Measurements from ENCODE around the gene MAPK8IP2.

DNA sequence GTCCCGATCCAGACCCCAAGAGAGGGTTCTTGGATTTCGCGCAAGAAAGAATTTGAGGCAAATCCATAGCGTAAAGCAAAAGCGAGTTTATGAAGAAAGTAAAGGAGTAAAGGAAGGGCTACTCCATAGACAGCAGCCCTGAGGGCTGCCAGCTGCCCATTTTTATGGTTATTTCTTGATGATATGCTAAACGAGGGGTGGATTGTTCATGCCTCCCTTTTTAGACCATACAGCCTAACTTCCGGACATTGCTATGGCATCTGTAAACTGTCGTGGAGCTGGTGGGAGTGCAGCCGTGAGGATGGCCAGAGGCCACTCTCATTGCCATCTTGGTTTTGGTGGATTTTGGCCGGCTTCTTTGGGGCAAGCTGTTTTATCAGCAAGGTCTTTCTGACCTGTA is 52.7 kb downstream of the MAPK8IP2 start:
- TF ChIP-seq, protein P1, sequence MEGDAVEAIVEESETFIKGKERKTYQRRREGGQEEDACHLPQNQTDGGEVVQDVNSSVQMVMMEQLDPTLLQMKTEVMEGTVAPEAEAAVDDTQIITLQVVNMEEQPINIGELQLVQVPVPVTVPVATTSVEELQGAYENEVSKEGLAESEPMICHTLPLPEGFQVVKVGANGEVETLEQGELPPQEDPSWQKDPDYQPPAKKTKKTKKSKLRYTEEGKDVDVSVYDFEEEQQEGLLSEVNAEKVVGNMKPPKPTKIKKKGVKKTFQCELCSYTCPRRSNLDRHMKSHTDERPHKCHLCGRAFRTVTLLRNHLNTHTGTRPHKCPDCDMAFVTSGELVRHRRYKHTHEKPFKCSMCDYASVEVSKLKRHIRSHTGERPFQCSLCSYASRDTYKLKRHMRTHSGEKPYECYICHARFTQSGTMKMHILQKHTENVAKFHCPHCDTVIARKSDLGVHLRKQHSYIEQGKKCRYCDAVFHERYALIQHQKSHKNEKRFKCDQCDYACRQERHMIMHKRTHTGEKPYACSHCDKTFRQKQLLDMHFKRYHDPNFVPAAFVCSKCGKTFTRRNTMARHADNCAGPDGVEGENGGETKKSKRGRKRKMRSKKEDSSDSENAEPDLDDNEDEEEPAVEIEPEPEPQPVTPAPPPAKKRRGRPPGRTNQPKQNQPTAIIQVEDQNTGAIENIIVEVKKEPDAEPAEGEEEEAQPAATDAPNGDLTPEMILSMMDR (IDR thresholded peaks at IDR 0.05), result no peak
- TF ChIP-seq EZH2 (IDR thresholded peaks at IDR 0.05), result no peak
- TF ChIP-seq EZH2phosphoT487 (IDR thresholded peaks at IDR 0.05), result no peak
